AG04450 (cell line): Measurements from ENCODE around the gene PPM1H. TPM values are rescaled to one million over a fixed set of nuclear protein-coding genes. Genes with fewer than 3 reads are reported as not detected.

ENCODE experiments used
- CTCF ChIA-PET: fragments of 300-600, 350-600 bp; formaldehyde crosslinking; extraction: SDS; loops from one replicate; lab custom pipeline; 2022; ENCODE audit warnings: antibody characterized with exemption, inconsistent platforms; lab: Charles Lee
- POLR2A ChIA-PET: fragments of 350-600 bp; formaldehyde crosslinking; extraction: SDS; loops from one replicate; lab custom pipeline; 2021; ENCODE audit warnings: antibody characterized with exemption, inconsistent platforms; lab: Yijun Ruan, JAX
- DNase-seq: peaks from one replicate; pipeline ENCODE4 v3.0.0-alpha.2; 2011; ENCODE audit warnings: low read depth, low spot score
- H3K27ac ChIP-seq: one replicate; pipeline ENCODE4 v1.5.1; 2012; ENCODE audit warnings: low read depth, low read length, control low read depth
- H3K27me3 ChIP-seq: one replicate; pipeline ENCODE4 v1.6.0; 2012; ENCODE audit warnings: low read length; ENCODE audit not compliant: control insufficient read depth, insufficient read depth
- H3K4me3 ChIP-seq: 2 replicates; pipeline ENCODE4 v1.5.1; 2011; ENCODE audit warnings: mild to moderate bottlenecking, low read depth, low read length, control low read depth
- H3K9me3 ChIP-seq: 2 replicates; pipeline ENCODE4 v1.5.1; 2012; ENCODE audit warnings: low read length; ENCODE audit not compliant: control insufficient read depth, insufficient read depth
- polyA plus RNA-seq: library from polyadenylated mRNA; depleted of rRNA; stranded (reverse); fragments of >200 nt; gene quantifications from 2 replicates; pipeline ENCODE4 v1.2.3, GENCODE V29; 2011
- TF ChIP-seq, protein P1 (sequence below): IDR thresholded peaks from 2 replicates; pipeline ENCODE4 v1.5.1; 2011; ENCODE audit warnings: low read depth, low read length, control low read depth, inconsistent platforms

The PPM1H gene
- polyA plus RNA-seq, 1 experiment, result 0.12 TPM

DNA sequence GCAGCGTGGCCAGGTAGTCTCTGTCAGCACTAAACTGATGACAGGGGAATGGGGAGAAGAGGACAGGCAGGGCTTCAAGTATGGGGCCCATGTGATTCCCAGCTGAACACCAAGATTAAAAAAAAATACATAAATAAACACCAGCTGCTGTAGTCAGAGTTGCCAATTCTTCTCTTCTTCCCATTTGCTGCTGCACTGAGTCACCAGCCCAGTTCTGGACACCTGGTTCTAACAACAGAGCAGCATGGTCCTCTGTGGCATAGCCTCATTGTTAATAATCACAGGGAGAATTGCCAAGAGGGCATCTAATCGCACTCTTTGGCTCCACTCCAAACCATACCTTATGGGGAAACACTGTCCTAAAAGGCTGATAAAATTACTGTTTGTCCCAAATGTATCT is 15.1 kb downstream of the PPM1H start:
- Histone ChIP-seq H3K27me3 (peaks cover 3% of the 10 kb centered on the region), H3K9me3 (no peaks in the 10 kb centered on the region), H3K27ac (no peak overlapping the region), H3K4me3 (no peak overlapping the region)
- ChIA-PET POLR2A (no interaction called here), CTCF (no interaction called here)
- DNase-seq, result peak; percentile 8
- TF ChIP-seq, protein P1, sequence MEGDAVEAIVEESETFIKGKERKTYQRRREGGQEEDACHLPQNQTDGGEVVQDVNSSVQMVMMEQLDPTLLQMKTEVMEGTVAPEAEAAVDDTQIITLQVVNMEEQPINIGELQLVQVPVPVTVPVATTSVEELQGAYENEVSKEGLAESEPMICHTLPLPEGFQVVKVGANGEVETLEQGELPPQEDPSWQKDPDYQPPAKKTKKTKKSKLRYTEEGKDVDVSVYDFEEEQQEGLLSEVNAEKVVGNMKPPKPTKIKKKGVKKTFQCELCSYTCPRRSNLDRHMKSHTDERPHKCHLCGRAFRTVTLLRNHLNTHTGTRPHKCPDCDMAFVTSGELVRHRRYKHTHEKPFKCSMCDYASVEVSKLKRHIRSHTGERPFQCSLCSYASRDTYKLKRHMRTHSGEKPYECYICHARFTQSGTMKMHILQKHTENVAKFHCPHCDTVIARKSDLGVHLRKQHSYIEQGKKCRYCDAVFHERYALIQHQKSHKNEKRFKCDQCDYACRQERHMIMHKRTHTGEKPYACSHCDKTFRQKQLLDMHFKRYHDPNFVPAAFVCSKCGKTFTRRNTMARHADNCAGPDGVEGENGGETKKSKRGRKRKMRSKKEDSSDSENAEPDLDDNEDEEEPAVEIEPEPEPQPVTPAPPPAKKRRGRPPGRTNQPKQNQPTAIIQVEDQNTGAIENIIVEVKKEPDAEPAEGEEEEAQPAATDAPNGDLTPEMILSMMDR, result no peak

DNA sequence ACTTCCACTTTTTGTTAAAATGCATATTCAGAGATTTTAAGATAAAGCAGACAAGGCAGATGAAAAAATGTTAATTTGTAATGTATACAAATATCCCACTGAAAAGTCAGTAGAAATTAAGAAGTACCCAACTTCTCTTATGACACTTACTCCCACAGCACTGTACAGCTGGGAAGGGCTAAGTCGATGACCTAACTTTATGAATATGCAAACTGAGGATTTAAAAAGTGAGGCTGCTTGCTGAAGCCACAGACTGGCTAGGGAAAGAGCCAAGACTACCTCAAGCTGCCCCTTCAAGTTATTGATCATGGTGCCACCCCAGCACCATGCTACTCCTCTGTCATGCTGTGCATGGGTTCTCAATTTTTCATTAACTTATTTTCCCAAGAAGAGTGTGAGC is 17.0 kb downstream of the PPM1H start:
- Histone ChIP-seq H3K27me3 (no peaks in the 10 kb centered on the region), H3K27ac (no peak overlapping the region), H3K4me3 (no peak overlapping the region), H3K9me3 (no peaks in the 10 kb centered on the region)
- TF ChIP-seq, protein P1, result no peak
- DNase-seq, result no peak
- ChIA-PET POLR2A (no interaction called here), CTCF (interaction anchor here (0.6 kb wide), 1 partner anchor 452 kb away, joined by 3 read pairs; no protein-coding TSS in a partner anchor)

DNA sequence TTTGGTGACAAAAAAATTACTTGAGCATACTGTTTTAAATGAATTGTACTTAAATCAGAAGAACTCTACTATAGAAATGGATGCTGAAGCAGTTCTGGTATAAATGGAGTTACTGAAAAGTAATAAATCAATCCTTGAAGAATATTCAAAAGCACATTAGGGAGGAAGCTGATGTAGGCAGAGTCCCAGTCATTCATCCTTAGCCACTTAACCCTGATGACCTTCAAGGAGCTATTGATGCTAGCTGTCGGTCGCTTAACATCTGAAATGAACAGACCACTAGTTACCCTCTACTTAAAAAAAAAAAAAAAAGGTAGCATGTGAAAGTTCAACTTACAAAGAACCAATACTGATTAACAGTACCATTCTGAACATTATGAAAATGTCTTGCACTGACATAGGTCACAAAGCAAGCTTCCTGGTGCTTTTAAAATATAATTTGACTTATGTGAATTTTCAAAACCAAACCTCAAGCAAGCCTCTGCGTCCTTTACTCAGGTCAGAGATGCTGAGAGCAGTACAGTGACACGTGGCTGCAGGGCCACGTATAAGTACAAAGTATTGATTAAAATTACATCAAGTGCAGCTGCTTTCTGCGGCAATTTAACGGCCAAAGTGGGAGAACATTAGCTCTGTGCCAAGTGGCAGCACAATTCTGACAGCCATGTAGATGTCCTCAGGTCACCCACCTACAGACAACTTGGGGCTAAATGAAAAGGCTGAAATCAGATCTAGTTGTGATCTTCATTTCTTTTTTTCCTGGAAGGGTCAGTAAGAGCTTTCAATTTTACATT is 18.1 kb downstream of the PPM1H start:
- ChIA-PET POLR2A (no interaction called here), CTCF (interaction anchor here (0.7 to 1.2 kb wide), 2 partner anchors 14 to 104 kb away, joined by 3 read pairs; no protein-coding TSS in a partner anchor)
- TF ChIP-seq, protein P1, result no peak
- no peaks in the 10 kb centered on the region for H3K27me3 ChIP-seq
- no peak overlapping the region for H3K4me3 ChIP-seq
- H3K27ac ChIP-seq, result no peak overlapping the region
- H3K9me3 ChIP-seq, result no peaks in the 10 kb centered on the region
- DNase-seq, result no peak

DNA sequence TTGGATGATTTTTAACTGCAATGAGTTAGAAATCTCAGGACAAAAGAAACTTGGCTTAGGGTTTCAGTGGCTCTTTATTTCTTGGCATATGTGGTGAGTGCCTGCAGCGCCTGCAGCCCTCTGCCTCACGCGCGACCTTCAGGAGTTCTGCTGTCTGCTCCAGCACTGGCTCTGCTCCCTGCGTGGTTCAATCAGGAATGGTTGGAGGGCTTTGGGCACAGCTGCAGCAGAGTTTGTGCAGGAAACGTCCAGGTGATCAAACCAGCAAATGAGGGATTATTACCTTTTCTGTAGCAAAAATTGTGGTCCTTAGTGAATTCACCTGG is 19.8 kb downstream of the PPM1H start:
- no peaks in the 10 kb centered on the region for H3K9me3 ChIP-seq
- ChIA-PET CTCF (no interaction called here), POLR2A (no interaction called here)
- TF ChIP-seq, protein P1, result no peak
- H3K4me3 ChIP-seq, result no peak overlapping the region
- DNase-seq, result no peak
- no peaks in the 10 kb centered on the region for H3K27me3 ChIP-seq
- H3K27ac ChIP-seq, result no peak overlapping the region

DNA sequence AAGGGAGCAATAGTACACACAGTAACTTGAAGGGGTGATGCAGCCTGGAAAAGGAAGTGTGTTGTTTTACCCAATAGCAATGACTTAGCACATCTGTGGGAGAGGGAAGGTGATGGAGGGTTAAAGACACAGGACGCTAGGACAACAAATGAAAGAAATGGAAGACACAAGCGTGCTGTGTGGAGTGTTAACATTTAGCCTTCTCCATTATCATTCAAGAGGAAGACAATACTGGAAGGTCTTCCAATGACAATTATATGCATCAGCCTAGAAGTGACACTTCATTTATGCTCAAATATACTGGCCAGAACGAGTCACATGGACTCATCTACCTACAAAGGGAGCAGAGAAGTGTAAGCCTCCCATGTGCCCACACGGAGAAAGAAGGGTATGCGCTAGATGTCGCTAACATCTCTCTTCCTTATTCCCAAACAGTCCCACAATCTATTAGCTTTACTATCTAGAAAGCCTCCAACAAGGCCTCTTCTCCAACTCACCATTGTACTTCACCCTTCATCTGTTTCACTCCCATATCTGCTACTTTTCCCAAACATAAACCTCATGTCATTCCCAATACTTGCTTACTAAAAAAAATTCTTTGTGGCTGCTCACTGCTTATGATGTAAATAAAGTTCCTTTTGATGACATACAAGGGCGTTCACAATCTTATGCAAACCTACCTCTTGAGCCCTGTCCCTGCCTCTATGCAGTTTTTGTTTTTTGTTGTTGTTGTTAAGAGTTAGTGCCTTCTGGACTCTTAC is 20.3 kb downstream of the PPM1H start:
- no peak for DNase-seq
- Histone ChIP-seq H3K9me3 (no peaks in the 10 kb centered on the region), H3K27ac (no peak overlapping the region), H3K27me3 (peaks cover 3% of the 10 kb centered on the region), H3K4me3 (no peak overlapping the region)
- TF ChIP-seq, protein P1, result no peak
- CTCF ChIA-PET, result no interaction called here
- POLR2A ChIA-PET, result no interaction called here
